Activated CD4-positive, alpha-beta T cell treated with anti-CD3 and anti-CD28 coated beads, Interleukin-2, amount 10 ng/mL, durations not matched to agents 24 days and 14 days (primary cell): ENCODE measurements around the gene OLFML2B. TPM values are rescaled to one million over a fixed set of nuclear protein-coding genes. Genes with fewer than 3 reads are reported as not detected.

ENCODE experiments used
- DNase-seq: peaks from one replicate; pipeline ENCODE4 v3.0.0; 2022
- H3K27ac Mint-ChIP-seq: one replicate; pipeline ENCODE4 v1.8.0; 2022; ENCODE audit warnings: mild to moderate bottlenecking, mixed read lengths
- H3K27me3 Mint-ChIP-seq: one replicate; pipeline ENCODE4 v1.8.0; 2022; ENCODE audit warnings: mixed read lengths
- H3K36me3 Mint-ChIP-seq: one replicate; pipeline ENCODE4 v1.8.0; 2022; ENCODE audit warnings: low read depth, mild to moderate bottlenecking, mixed read lengths
- H3K4me1 Mint-ChIP-seq: one replicate; pipeline ENCODE4 v1.8.0; 2021; ENCODE audit warnings: mixed read lengths
- H3K4me3 Mint-ChIP-seq: one replicate; pipeline ENCODE4 v1.8.0; 2022; ENCODE audit warnings: mild to moderate bottlenecking, moderate library complexity, mixed read lengths
- H3K9me3 Mint-ChIP-seq: one replicate; pipeline ENCODE4 v1.8.0; 2021; ENCODE audit warnings: mixed read lengths
- intact Hi-C: fragments of 100-400 bp; cut with micrococcal nuclease; formaldehyde crosslinking; loops from one replicate; pipeline ENCODE4 v1.15.1; 2023
- total RNA-seq: library from RNA; stranded (reverse); gene quantifications from 2 replicates; pipeline ENCODE4 v1.2.3, GENCODE V29; 2022

The OLFML2B gene
- total RNA-seq, 1 donor from 2014 or later, result not detected

GRCh38 chr1:161972828-161973227 lies 50.8 kb downstream of the OLFML2B start:
- no peaks in the 10 kb centered on the region for H3K36me3 Mint-ChIP-seq
- no peak overlapping the region for H3K27ac Mint-ChIP-seq
- H3K9me3 Mint-ChIP-seq, result no peaks in the 10 kb centered on the region
- DNase-seq, result no peak
- no peaks in the 10 kb centered on the region for H3K27me3 Mint-ChIP-seq
- peaks cover 3% of the 10 kb centered on the region for H3K4me1 Mint-ChIP-seq
- intact Hi-C loops, result no loop called here
- no peak overlapping the region for H3K4me3 Mint-ChIP-seq

GRCh38 chr1:161970633-161971032 lies 53.0 kb downstream of the OLFML2B start:
- Mint-ChIP-seq H3K4me3 (no peak overlapping the region), H3K9me3 (no peaks in the 10 kb centered on the region), H3K4me1 (peaks cover 3% of the 10 kb centered on the region), H3K36me3 (peaks cover 3% of the 10 kb centered on the region), H3K27ac (no peak overlapping the region), H3K27me3 (no peaks in the 10 kb centered on the region)
- DNase-seq, result no peak
- intact Hi-C loops, result no loop called here

- Mint-ChIP-seq H3K9me3 (no peaks in the 10 kb centered on the region), H3K4me3 (no peak overlapping the region), H3K27ac (no peak overlapping the region), H3K36me3 (peaks cover 4% of the 10 kb centered on the region), H3K27me3 (no peaks in the 10 kb centered on the region), H3K4me1 (peaks cover 3% of the 10 kb centered on the region)
- intact Hi-C loops, result no loop called here
- DNase-seq, result no peak
These were observed 53.6 kb downstream of the OLFML2B start for GRCh38 chr1:161970036-161970435.

- no peak for DNase-seq
- no peaks in the 10 kb centered on the region for H3K9me3 Mint-ChIP-seq
- no peak overlapping the region for H3K27ac Mint-ChIP-seq
- peaks cover 12% of the 10 kb centered on the region for H3K36me3 Mint-ChIP-seq
- no peaks in the 10 kb centered on the region for H3K27me3 Mint-ChIP-seq
- H3K4me1 Mint-ChIP-seq, result peaks cover 21% of the 10 kb centered on the region
- no peak overlapping the region for H3K4me3 Mint-ChIP-seq
- intact Hi-C loops, result no loop called here
These were observed 57.6 kb downstream of the OLFML2B start for GRCh38 chr1:161966067-161966466.

- peak; percentile 80 for DNase-seq
- Mint-ChIP-seq H3K27ac (peak overlapping the region; percentile 88), H3K36me3 (peaks cover 34% of the 10 kb centered on the region), H3K9me3 (no peaks in the 10 kb centered on the region), H3K27me3 (no peaks in the 10 kb centered on the region), H3K4me1 (peaks cover 25% of the 10 kb centered on the region), H3K4me3 (peak overlapping the region; percentile 85)
- intact Hi-C loops, result loop anchor here (1.0 to 5.0 kb wide), 5 partner anchors 28 to 195 kb away; partner anchors contain the start of gene ATF6
These were observed 61.4 kb downstream of the OLFML2B start for GRCh38 chr1:161962091-161962887.

GRCh38 chr1:161958425-161958824 lies 65.2 kb downstream of the OLFML2B start:
- H3K4me3 Mint-ChIP-seq, result no peak overlapping the region
- H3K9me3 Mint-ChIP-seq, result no peaks in the 10 kb centered on the region
- intact Hi-C loops, result no loop called here
- peaks cover 30% of the 10 kb centered on the region for H3K4me1 Mint-ChIP-seq
- DNase-seq, result no peak
- no peak overlapping the region for H3K27ac Mint-ChIP-seq
- H3K36me3 Mint-ChIP-seq, result peaks cover 29% of the 10 kb centered on the region
- no peaks in the 10 kb centered on the region for H3K27me3 Mint-ChIP-seq

- Mint-ChIP-seq H3K4me1 (peaks cover 23% of the 10 kb centered on the region), H3K9me3 (no peaks in the 10 kb centered on the region), H3K27me3 (no peaks in the 10 kb centered on the region), H3K36me3 (peaks cover 28% of the 10 kb centered on the region), H3K4me3 (no peak overlapping the region), H3K27ac (no peak overlapping the region)
- DNase-seq, result no peak
- intact Hi-C loops, result no loop called here
These were observed 66.7 kb downstream of the OLFML2B start for GRCh38 chr1:161956930-161957329.

- H3K4me3 Mint-ChIP-seq, result no peak overlapping the region
- H3K36me3 Mint-ChIP-seq, result peaks cover 28% of the 10 kb centered on the region
- H3K4me1 Mint-ChIP-seq, result peaks cover 16% of the 10 kb centered on the region
- intact Hi-C loops, result no loop called here
- no peak for DNase-seq
- H3K27ac Mint-ChIP-seq, result no peak overlapping the region
- H3K27me3 Mint-ChIP-seq, result no peaks in the 10 kb centered on the region
- H3K9me3 Mint-ChIP-seq, result no peaks in the 10 kb centered on the region
These were observed 67.6 kb downstream of the OLFML2B start for GRCh38 chr1:161956097-161956496.

- no peak for DNase-seq
- intact Hi-C loops, result no loop called here
- Mint-ChIP-seq H3K9me3 (no peaks in the 10 kb centered on the region), H3K36me3 (peaks cover 28% of the 10 kb centered on the region), H3K4me3 (no peak overlapping the region), H3K27ac (no peak overlapping the region), H3K4me1 (peaks cover 15% of the 10 kb centered on the region), H3K27me3 (no peaks in the 10 kb centered on the region)
These were observed 68.1 kb downstream of the OLFML2B start for GRCh38 chr1:161955606-161956005.

GRCh38 chr1:161954466-161954865 lies 69.2 kb downstream of the OLFML2B start:
- no peaks in the 10 kb centered on the region for H3K9me3 Mint-ChIP-seq
- peaks cover 11% of the 10 kb centered on the region for H3K4me1 Mint-ChIP-seq

GRCh38 chr1:161954050-161954449 lies 69.6 kb downstream of the OLFML2B start:
- Mint-ChIP-seq H3K36me3 (peaks cover 17% of the 10 kb centered on the region), H3K27me3 (no peaks in the 10 kb centered on the region), H3K4me1 (peaks cover 11% of the 10 kb centered on the region), H3K4me3 (no peak overlapping the region), H3K9me3 (no peaks in the 10 kb centered on the region), H3K27ac (no peak overlapping the region)
- no peak for DNase-seq
- intact Hi-C loops, result no loop called here

More at GRCh38 chr1:161954466-161954865, 69.2 kb downstream of the OLFML2B start:
- no peak overlapping the region for H3K4me3 Mint-ChIP-seq
- no peak overlapping the region for H3K27ac Mint-ChIP-seq
- DNase-seq, result no peak
- H3K36me3 Mint-ChIP-seq, result peaks cover 19% of the 10 kb centered on the region
- H3K27me3 Mint-ChIP-seq, result no peaks in the 10 kb centered on the region
- intact Hi-C loops, result no loop called here

GRCh38 chr1:161953256-161953920 lies 70.3 kb downstream of the OLFML2B start:
- H3K4me3 Mint-ChIP-seq, result no peak overlapping the region
- no peak overlapping the region for H3K27ac Mint-ChIP-seq
- H3K9me3 Mint-ChIP-seq, result no peaks in the 10 kb centered on the region
- H3K36me3 Mint-ChIP-seq, result peaks cover 11% of the 10 kb centered on the region
- no peaks in the 10 kb centered on the region for H3K27me3 Mint-ChIP-seq
- H3K4me1 Mint-ChIP-seq, result peaks cover 10% of the 10 kb centered on the region
- intact Hi-C loops, result no loop called here
- no peak for DNase-seq

GRCh38 chr1:161952607-161953172 lies 71.0 kb downstream of the OLFML2B start:
- Mint-ChIP-seq H3K4me1 (peaks cover 9% of the 10 kb centered on the region), H3K27ac (no peak overlapping the region), H3K9me3 (no peaks in the 10 kb centered on the region), H3K36me3 (peaks cover 9% of the 10 kb centered on the region), H3K27me3 (no peaks in the 10 kb centered on the region), H3K4me3 (no peak overlapping the region)
- no peak for DNase-seq
- intact Hi-C loops, result no loop called here

GRCh38 chr1:161951646-161952045 lies 72.0 kb downstream of the OLFML2B start:
- Mint-ChIP-seq H3K4me3 (no peak overlapping the region), H3K27ac (no peak overlapping the region), H3K27me3 (no peaks in the 10 kb centered on the region), H3K9me3 (no peaks in the 10 kb centered on the region), H3K36me3 (peaks cover 9% of the 10 kb centered on the region), H3K4me1 (peaks cover 9% of the 10 kb centered on the region)
- DNase-seq, result no peak
- intact Hi-C loops, result no loop called here
